Hepatocyte (in vitro differentiated cells): ENCODE measurements around the gene NADK. TPM values are rescaled to one million over a fixed set of nuclear protein-coding genes. Genes with fewer than 3 reads are reported as not detected.
"Not testable (repeated sequence)": the region's sequence is repeated elsewhere in the genome, so short reads cannot be mapped to it uniquely, and the experiment has no call there.

Source experiments
- DNase-seq: peaks from one replicate; pipeline ENCODE4 v3.0.0-alpha.2; 2016; ENCODE audit warnings: low spot score
- H2AFZ ChIP-seq: fragments of 200-600 bp; sonication (generic); 2 replicates; pipeline ENCODE4 v1.6.0; 2016; ENCODE audit warnings: antibody characterized with exemption, mild to moderate bottlenecking
- H3K27ac ChIP-seq: fragments of 200-600 bp; sonication (generic); 2 replicates; pipeline ENCODE4 v1.5.1; 2016; ENCODE audit warnings: mild to moderate bottlenecking
- H3K27me3 ChIP-seq: fragments of 200-600 bp; sonication (generic); 2 replicates; pipeline ENCODE4 v1.6.1; 2016
- H3K36me3 ChIP-seq: fragments of 200-600 bp; sonication (generic); replicated peaks from 2 replicates; pipeline ENCODE4 v1.5.1; 2016; ENCODE audit warnings: low read depth; ENCODE audit not compliant: insufficient read depth
- H3K4me1 ChIP-seq: fragments of 200-600 bp; sonication (generic); 2 replicates; pipeline ENCODE4 v1.5.1; 2016; ENCODE audit warnings: mild to moderate bottlenecking, moderate library complexity; ENCODE audit not compliant: insufficient read depth
- H3K4me2 ChIP-seq: fragments of 200-600 bp; sonication (generic); 2 replicates; pipeline ENCODE4 v1.6.0; 2016
- H3K4me3 ChIP-seq: fragments of 200-600 bp; sonication (generic); 2 replicates; pipeline ENCODE4 v1.5.1; 2016; ENCODE audit warnings: mild to moderate bottlenecking
- H3K79me2 ChIP-seq: fragments of 200-600 bp; sonication (generic); 2 replicates; pipeline ENCODE4 v1.6.0; 2017; ENCODE audit warnings: mild to moderate bottlenecking
- H3K9me2 ChIP-seq: fragments of 200-600 bp; sonication (generic); replicated peaks from 2 replicates; pipeline ENCODE4 v1.6.0; 2017; ENCODE audit warnings: mild to moderate bottlenecking; ENCODE audit not compliant: insufficient read depth
- H3K9me3 ChIP-seq: fragments of 200-600 bp; sonication (generic); 2 replicates; pipeline ENCODE4 v1.5.1; 2016; ENCODE audit warnings: low read depth, mild to moderate bottlenecking
- H4K20me1 ChIP-seq: fragments of 200-600 bp; sonication (generic); 2 replicates; pipeline ENCODE4 v1.6.0; 2016; ENCODE audit warnings: mild to moderate bottlenecking; ENCODE audit not compliant: insufficient read depth, poor library complexity, severe bottlenecking
- EZH2 ChIP-seq: fragments of 200-600 bp; sonication (generic); IDR thresholded peaks from 2 replicates; pipeline ENCODE4 v1.6.1; 2016; ENCODE audit warnings: antibody characterized with exemption, mild to moderate bottlenecking, borderline replicate concordance
- EZH2phosphoT487 ChIP-seq: fragments of 200-600 bp; sonication (generic); IDR thresholded peaks from one replicate; pipeline ENCODE4 v1.6.1; 2018; ENCODE audit warnings: antibody characterized with exemption, mild to moderate bottlenecking, low read depth, moderate library complexity; ENCODE audit not compliant: unreplicated experiment, severe bottlenecking
- WGBS: methylation state at CpG from one replicate; pipeline ENCODE4 v1.1.6; 2016; ENCODE audit warnings: low lambda C conversion rate; ENCODE audit errors: missing lambda C conversion rate; 5-methylcytosine and 5-hydroxymethylcytosine counted together
- polyA plus RNA-seq: library from polyadenylated mRNA; unstranded; fragments of >200 nt; fragmentation: Nextera tagmentation; extraction: Ambion mirVana; gene quantifications from 2 replicates; pipeline ENCODE4 v1.2.1, GENCODE V29; 2016
- total RNA-seq: library from RNA; depleted of rRNA; stranded (reverse); fragments of >200 nt; gene quantifications from 2 replicates; pipeline ENCODE4 v1.2.3, GENCODE V29; 2014
- TF ChIP-seq, protein P1 (sequence below): fragments of 200-600 bp; sonication (generic); IDR thresholded peaks from 2 replicates; pipeline ENCODE4 v1.5.1; 2016; ENCODE audit warnings: antibody characterized with exemption, mild to moderate bottlenecking; ENCODE audit not compliant: poor library complexity

The NADK gene
- total and polyA plus RNA-seq, 2 experiments from 2014 or later, result 46.9 to 68.2 TPM

DNA sequence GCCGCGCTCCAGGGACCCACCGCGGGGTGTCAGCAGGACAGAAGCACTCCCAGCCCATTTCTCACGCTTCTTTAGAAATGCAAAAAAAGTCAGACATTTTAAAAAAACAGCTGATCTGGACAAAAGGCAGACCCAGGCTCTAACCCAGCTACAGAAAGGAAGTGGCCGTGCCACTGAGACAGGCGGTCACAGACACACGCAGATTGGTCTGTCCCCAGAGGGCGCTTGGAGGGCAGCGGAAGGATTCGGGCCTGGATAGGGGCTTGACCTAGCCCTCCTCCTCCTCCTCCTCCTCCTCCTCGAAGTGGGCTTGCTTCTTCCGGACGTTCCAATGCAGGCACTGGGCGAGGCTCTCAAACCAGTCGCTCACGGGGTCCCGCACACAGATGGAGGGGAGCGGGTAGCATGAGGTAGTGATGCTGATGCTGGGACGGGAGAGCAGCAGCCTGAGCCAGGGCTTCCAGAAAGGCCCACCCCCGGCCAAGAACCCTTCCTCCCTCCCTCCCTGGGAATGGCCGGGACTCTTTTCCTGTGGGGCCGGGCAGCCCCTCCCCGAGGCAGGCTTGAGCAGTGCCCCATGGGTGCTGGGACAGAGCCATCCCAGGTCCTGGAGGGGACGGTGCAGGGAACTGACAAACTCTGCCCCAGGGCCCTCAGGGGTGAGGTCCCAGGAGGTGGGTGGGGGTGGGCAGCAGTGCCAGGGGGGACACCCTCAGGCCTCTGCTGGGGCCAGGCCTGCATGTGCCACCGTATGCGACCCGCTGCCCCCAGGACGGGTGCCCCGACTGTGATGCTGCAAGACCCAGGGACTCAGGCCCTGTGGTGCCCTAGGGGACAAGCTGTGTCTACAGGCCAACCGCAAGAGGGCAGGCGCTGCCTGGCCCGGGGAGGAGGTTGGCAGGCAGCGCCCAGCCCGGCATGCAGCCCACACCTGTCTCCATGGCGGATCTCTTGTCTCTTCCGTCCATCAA, 25.3 kb downstream of the NADK start:
- no peak overlapping the region for H3K27ac ChIP-seq
- H3K27me3 ChIP-seq, result no peaks in the 10 kb centered on the region
- no peaks in the 10 kb centered on the region for H3K36me3 ChIP-seq
- no peak for DNase-seq
- H3K4me2 ChIP-seq, result no peak overlapping the region
- H3K9me3 ChIP-seq, result no peaks in the 10 kb centered on the region
- no peaks in the 10 kb centered on the region for H3K4me1 ChIP-seq
- peaks cover 2% of the 10 kb centered on the region for H3K79me2 ChIP-seq
- H3K9me2 ChIP-seq, result no peaks in the 10 kb centered on the region
- no peak overlapping the region for H2AFZ ChIP-seq
- WGBS, result 92% methylated on average over 36 of the region's 37 CpGs
- TF ChIP-seq, protein P1, sequence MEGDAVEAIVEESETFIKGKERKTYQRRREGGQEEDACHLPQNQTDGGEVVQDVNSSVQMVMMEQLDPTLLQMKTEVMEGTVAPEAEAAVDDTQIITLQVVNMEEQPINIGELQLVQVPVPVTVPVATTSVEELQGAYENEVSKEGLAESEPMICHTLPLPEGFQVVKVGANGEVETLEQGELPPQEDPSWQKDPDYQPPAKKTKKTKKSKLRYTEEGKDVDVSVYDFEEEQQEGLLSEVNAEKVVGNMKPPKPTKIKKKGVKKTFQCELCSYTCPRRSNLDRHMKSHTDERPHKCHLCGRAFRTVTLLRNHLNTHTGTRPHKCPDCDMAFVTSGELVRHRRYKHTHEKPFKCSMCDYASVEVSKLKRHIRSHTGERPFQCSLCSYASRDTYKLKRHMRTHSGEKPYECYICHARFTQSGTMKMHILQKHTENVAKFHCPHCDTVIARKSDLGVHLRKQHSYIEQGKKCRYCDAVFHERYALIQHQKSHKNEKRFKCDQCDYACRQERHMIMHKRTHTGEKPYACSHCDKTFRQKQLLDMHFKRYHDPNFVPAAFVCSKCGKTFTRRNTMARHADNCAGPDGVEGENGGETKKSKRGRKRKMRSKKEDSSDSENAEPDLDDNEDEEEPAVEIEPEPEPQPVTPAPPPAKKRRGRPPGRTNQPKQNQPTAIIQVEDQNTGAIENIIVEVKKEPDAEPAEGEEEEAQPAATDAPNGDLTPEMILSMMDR, result no peak
- TF ChIP-seq EZH2 (no peak), EZH2phosphoT487 (no peak)
- H4K20me1 ChIP-seq, result no peaks in the 10 kb centered on the region
- no peak overlapping the region for H3K4me3 ChIP-seq

DNA sequence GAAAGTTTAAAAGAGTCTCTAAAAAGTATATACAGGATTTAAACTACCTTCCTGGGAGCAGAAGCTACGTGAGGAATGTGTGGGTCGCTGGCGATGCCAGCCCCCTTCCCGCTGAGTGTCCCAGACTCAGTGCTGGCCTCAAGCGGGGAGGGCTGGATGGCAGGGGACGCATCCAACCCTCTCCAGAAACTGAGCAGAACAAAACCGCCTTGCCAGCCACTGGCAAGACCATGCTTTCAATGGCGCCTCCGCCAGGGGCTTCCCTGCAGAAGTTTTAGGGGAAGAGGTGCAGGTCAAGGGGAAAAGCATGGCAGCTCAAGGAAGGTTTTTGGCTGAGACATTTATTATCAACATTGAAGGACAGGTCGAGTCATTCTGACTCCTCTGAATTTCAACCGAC, 26.1 kb downstream of the NADK start:
- H2AFZ ChIP-seq, result no peak overlapping the region
- H4K20me1 ChIP-seq, result no peaks in the 10 kb centered on the region
- DNase-seq, result no peak
- no peaks in the 10 kb centered on the region for H3K9me2 ChIP-seq
- 95% methylated on average over 11 of the region's 11 CpGs for WGBS
- H3K79me2 ChIP-seq, result no peaks in the 10 kb centered on the region
- H3K4me1 ChIP-seq, result no peaks in the 10 kb centered on the region
- H3K27ac ChIP-seq, result no peak overlapping the region
- no peaks in the 10 kb centered on the region for H3K36me3 ChIP-seq
- no peaks in the 10 kb centered on the region for H3K27me3 ChIP-seq
- no peak overlapping the region for H3K4me3 ChIP-seq
- TF ChIP-seq EZH2phosphoT487 (no peak), EZH2 (no peak)
- TF ChIP-seq, protein P1, result no peak
- H3K4me2 ChIP-seq, result no peak overlapping the region
- no peaks in the 10 kb centered on the region for H3K9me3 ChIP-seq

DNA sequence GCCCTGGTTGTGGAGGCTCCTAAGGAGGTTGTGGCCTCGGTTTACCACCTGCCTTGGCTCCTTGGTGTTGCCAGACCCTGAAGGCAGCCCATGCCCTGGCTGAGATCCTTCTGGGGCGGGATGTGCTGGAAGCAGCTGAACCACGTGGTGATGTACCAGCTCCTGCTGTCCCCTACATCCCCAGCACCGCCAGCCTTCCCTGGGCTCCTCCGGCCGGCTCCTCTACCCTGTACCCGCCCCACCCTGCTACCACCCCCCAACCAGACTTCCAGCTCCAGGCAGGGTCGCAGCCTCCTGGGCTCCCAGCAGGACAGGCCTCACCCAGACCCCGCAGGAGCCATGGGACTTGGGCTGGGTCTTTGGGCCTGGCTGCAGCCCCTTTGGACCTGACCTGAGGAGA, 28.3 kb downstream of the NADK start:
- H3K4me1 ChIP-seq, H3K4me2 ChIP-seq, H3K4me3 ChIP-seq, DNase-seq, H3K36me3 ChIP-seq, H3K9me2 ChIP-seq, H3K79me2 ChIP-seq, H3K27me3 ChIP-seq, H3K27ac ChIP-seq, H4K20me1 ChIP-seq, H2AFZ ChIP-seq, H3K9me3 ChIP-seq: not testable (repeated sequence)
- WGBS, result 88% methylated on average over 5 of the region's 9 CpGs

DNA sequence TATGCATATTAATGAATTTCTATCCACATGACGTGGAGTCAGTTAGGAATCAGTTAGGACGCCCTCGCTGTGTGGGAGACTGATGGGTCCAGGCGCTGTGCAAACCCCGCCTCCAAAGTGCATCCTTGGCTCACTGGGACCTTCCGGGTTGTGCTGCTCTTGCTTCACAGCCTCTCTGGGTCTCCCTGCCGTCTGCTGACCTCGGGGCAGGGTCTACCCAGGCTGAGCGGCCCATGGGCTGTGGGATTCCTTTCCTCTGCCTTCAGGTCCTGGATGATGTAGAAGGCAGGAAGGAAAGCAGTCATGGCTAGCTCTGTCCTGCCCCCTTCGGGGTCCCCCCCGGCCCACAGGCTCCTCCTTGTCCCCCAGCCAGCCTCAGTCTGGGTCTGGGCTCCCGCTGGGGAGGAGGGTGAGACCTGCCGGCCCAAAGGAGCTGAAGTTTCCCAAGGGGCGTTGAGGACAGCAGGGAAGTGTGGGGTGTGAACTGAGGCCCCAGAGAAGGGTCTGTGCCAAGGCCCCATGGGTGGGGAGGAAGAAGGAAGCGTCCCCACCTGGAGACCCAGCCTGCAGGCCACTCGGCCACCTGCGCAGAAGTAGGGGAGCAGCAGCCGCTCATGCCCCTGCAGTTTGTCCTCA, 29.5 kb downstream of the NADK start:
- Histone ChIP-seq H4K20me1 (no peaks in the 10 kb centered on the region), H3K36me3 (no peaks in the 10 kb centered on the region), H3K27ac (no peak overlapping the region), H3K9me3 (no peaks in the 10 kb centered on the region), H3K4me1 (no peaks in the 10 kb centered on the region), H3K79me2 (no peaks in the 10 kb centered on the region), H3K4me3 (no peak overlapping the region), H3K9me2 (no peaks in the 10 kb centered on the region), H3K27me3 (no peaks in the 10 kb centered on the region), H2AFZ (no peak overlapping the region), H3K4me2 (no peak overlapping the region)
- WGBS, result 79% methylated on average over 17 of the region's 18 CpGs
- DNase-seq, result no peak
- TF ChIP-seq, protein P1, result no peak
- no peak for TF ChIP-seq EZH2
- no peak for TF ChIP-seq EZH2phosphoT487

DNA sequence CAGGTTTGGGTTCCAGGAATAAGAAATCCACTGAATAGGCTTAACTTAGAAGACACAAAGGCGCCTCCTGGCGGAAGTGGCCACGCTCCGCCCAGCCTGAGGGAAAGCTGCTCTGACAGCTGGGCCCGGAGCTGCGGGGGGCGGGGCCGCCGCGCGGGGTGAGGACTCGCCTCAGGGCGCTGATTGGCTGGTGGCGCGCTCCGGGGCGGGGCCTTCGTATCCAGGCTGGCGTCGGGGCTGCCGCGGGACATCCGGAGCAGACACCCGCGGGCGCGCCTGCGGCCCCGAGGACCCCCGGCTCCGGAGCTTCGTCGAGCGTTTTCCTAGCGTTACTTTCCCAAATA, 31.7 kb downstream of the NADK start:
- not testable (repeated sequence) for H3K4me1 ChIP-seq, DNase-seq, H2AFZ ChIP-seq, H3K9me3 ChIP-seq, H3K9me2 ChIP-seq, H3K4me3 ChIP-seq, H3K36me3 ChIP-seq, H4K20me1 ChIP-seq, H3K27me3 ChIP-seq
- Histone ChIP-seq H3K79me2 (peaks cover 17% of the 10 kb centered on the region), H3K4me2 (peak overlapping the region; percentile 65), H3K27ac (peak overlapping the region; percentile 99)
- WGBS, result no CpG with 5 or more reads among the region's 35 CpGs
